ENCODE measurements around the gene TYK2.
A peak's percentile ranks its signal among the peaks of the same experiment; 100 is the strongest.

TYK2 gene

GRCh38 chr19:10332965-10333757, 47.2 kb downstream of the TYK2 start, which contains the start of gene RAVER1:
Gene RAVER1, minus strand, starts transcription at chr19:10333529. Its CDS starts 22 bp downstream, at chr19:10333507.
- DNase-seq = peak; percentile 97

DNA sequence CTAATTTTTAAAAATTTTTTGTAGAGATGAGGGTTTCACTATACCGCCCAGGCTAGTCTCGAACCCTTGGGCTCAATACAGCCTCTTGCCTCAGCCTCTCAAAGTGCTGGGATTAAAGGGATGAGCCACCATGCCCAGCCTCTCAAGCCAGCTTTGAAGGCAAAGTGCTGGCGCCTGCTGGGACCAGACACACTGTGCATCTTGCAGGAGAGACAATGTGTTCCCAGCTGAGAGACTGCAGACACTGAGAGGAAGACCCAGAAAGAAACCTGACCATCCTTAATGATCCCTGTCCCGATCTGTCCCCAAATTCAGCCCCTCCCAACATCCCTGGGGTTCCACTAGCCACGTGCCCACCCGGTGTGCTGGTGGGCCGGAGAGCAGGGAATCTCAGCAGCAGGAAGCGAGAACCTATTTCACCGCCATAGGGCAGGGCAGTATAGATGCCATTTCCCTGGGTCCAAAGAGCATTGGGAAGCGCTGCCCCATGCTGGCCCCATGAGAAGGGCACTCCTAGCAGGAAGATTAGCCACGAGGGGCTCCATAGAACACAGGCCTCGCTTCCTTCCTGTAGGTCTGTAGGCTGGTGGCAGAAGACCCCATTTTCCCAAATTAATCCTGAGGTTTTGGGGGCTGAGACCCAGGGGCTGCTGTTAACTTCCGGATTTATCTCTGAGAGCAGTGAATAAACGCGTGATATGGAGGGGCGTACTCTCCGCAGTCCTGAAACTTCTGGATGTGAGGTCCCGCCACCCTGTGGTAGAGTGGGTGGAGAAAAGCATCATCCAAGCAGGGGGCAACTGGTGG, 48.0 kb downstream of the TYK2 start:
- no peak for DNase-seq

- no peak for DNase-seq
Measured at GRCh38 chr19:10329555-10329954, 50.8 kb downstream of the TYK2 start.

DNA sequence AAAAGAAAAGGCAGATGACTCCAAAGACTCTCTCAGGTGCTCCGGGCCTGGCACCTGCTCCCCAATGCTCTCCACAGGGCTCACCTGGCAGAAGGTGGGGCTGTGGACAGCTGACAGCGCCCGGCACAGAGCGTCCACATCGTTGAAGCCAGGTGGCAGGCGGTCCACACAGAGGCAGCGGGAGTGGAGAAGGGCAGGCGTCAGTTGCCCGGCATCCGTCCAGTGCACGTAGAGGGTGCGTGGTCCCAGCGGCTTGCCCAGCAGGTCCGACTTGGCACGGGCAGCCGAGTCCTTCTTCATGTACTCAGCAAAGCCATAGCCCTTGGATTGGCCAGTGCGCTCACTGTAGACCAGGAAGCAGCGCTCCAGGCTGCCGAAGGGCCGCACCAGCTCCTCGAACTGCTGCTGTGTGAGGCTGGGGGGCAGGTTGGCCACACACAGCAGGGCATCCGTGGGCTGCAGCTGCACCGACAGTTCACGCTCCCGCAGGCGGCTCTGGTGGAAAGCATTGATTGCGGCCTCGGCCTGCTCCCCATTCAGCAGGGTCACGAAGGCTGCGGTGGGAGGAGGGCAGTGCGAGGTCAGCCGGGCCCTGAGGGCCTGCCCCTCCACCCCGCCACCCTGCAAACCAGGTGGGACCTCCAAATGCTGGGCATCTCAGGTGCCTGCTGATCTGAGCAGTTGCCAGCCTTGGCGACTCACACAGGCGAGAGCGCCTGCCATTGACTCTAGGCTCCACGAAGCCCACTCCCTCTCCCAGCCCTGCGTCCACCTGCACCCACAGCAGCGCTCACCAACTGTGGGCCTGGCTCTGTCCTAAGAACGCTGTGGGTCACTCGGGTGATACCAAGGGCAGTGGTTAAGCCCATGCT, 51.6 kb downstream of the TYK2 start:
- DNase-seq = no peak

DNA sequence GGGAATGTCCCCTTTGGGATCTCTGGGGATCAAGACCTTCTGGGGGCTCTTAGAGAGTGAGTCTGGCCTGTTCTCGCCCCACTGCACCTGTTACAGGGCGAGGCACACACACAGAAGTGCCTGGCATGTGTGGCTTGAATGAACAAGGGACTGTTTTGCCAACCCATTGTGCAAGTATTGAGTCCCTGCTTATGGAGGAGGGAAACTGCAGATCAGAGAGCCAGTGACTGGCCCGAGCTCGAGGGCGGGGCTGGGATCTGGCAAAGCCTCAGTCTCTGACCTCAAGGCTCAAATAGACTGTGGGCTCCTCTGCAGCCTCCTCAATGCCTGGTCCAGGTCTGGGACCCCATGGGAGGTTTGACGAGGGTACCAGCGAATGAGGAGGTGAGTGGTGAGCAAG, 52.6 kb downstream of the TYK2 start:
- no peak for DNase-seq

DNA sequence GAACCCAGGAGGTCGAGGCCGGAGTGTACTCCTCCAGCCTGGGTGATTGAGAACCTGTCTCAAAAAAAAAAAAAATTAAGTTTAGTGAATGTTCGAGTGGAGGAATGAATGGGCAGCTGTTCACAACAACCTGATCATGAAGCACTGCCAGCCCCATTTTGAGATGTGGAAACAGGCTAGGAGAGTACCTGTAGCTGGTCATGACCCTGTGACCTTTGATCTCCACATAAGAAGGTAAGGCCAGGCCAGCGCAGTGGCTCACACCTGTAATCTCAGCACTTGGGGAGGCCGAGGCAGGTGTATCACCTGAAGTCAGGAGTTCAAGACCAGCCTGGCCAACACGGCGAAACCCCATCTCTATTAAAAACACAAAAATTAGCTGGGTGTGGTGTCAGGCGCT, 54.6 kb downstream of the TYK2 start:
- DNase-seq = no peak

- no peak for DNase-seq
Measured at GRCh38 chr19:10321874-10322835, 58.2 kb downstream of the TYK2 start.

- DNase-seq = no peak
Measured at GRCh38 chr19:10321417-10321797, 59.0 kb downstream of the TYK2 start.

- no peak for DNase-seq
Measured at GRCh38 chr19:10320602-10321416, 59.6 kb downstream of the TYK2 start.

- DNase-seq = no peak
Measured at GRCh38 chr19:10318807-10319682, 61.3 kb downstream of the TYK2 start.

DNA sequence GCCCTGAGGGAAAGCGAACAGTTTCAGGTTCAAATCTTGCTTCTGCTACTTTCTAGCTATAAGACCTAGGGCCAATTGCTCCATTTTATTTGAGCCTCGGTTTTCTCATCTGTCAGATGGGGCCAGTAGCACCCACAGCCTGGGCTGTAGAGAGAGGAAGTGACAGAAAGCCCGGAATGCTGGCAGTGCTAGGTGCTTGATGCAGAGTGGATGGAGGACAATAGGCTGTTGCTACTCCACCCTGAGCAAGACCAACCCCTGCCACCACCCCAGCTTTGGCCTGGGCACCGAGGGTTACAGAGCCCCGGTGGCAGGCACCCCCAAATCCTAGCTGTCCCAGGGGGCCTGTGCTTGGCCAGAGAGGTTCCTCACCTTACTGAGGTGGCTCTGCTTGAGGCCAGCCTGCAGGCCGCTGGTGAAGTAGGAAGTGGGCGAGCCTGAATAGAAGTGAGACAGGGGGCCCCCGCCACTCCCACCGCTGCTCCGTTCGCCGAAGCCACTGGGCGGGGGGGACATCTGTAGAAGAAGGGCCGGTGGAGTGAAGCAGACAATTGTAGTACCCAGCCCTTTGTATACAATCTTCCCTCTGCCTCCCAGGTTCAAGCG, 62.4 kb downstream of the TYK2 start:
- DNase-seq = no peak

DNA sequence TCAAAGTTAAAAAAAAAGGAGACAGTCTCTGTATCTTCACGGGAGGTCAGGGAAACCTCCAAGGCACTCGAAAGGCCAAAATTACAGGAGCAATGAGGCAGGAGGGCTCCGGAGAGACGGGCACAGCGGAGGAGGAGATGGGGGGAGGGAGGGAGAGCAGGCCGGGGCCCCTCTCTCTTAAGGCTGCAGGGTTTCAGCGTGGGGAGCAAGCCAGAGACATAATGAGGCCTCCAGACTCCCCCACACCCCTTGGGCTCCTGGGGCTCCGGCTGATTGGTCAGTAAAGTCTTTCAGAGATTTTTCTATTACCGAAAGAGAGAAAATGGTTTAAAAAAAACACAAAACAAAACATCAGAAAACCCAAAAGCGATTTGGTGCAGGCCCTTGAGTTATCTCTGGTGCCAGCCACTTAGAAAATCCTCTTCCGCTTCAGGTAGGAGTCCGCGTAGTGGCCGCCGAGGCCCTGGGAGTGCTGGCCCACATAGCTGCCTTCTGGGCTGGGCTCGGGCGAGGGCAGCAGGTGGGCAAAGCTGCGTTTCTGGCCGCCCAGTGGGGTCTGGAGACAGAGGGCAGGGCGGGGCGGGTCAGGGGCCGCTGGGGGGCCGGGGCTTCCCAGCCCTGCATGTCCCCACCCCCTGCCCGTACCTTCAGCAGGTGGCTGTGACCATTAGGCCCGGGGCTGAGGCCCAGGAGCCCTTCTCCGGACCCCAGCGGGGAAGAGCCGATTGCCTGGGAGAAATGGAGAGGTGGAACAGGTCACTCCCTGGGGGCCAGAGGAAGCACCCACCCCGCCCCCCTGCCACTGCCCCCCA, 63.1 kb downstream of the TYK2 start:
- DNase-seq = no peak

DNA sequence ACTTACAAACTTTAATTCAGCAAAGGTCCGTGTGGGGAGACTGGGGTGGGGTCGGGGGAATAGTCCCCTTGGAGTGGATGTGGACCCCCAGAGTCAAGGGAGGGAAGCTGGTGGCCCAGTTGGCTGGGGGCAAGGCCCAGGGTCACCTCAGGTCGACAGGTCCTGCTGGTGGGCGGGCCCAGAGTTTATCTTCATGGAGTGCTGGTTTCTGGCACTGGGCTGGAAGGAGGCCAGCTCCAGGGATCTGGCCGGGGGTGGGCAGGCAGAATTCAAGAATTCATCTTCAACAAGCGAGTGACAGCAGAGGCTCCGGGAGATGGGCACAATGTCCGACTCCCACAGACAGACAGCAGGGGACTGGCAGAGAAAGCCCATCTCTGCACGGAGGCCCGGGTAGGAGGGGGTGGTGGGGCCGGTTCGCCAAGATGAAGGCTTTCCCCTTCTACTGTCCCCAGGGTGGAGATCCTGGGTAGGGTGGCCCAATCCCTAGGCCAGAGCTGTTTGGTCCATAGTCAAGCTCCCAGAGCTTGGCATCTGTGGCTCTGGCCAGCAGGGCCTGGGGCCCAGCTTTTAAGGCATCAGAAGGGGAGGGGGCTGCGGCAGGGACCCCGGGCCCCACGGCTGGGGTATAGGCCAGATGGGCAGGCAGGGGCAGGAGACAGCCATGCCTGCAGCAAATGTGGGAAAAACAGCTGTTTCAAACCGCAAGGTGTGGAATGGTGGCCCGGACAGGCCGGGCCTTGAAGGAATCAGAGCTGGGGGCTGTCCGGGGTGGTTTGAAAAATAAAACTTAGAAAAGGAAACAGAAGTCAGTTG, 63.9 kb downstream of the TYK2 start:
- no peak for DNase-seq

- peak; percentile 82 for DNase-seq
Measured at GRCh38 chr19:10315335-10316214, 64.8 kb downstream of the TYK2 start, which contains the start of gene FDX2. Gene FDX2, minus strand, starts transcription at chr19:10316015. Its CDS starts 19 bp downstream, at chr19:10315996.

DNA sequence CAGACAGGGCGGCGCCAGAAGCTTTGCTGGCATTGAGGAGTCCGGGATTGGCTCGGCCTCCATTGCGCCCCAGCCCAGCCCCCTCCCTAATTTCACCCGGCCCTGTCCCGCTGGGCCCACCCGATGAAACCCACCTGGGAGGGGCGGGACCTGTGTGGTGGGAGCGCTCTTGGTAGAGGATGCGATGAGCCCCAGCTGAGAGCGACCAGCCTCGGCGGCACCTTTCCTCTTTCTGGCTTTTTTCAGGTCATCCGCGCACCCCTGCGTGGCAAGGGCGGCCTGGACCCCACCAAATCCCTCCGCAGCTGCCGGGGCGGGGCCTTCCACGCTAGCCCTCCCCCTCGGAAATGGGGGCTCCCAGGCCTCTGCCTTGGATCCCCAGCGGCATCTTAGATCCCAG, 70.9 kb downstream of the TYK2 start, which contains the start of gene ZGLP1:
TSS of gene ZGLP1 (minus strand) at position 393 of the 400 bp plus-strand sequence.
- no peak for DNase-seq

DNA sequence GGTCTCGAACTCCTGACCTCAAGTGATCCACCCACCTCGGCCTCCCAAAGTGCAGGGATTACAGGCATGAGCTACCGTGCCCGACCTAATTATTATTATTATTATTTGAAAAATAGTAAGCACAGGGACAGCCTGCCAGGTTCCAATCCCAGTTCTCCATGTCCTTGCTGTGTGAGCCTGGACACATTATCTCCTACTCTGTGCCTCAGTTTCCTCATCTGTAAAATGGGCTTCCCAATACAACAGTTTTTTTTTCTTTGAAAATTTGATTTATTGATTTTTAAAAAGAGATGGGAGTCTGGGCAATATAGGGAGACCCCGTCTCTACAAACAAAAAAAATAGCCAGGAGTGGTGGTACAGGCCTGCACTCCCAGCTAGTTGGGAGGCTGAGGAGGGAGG, 74.0 kb downstream of the TYK2 start:
- no peak for DNase-seq
